GM19372 (cell line): ENCODE results near the gene MX2.
"Not testable (repeated sequence)": the region's sequence is repeated elsewhere in the genome, so short reads cannot be mapped to it uniquely, and the experiment has no call there.

Source experiments
- ATAC-seq: cut with Tn5 transposase; IDR thresholded peaks from one replicate; pipeline ENCODE4 v1.9.1; 2021; ENCODE audit warnings: mild to moderate bottlenecking, low read depth, moderate library complexity; ENCODE audit not compliant: unreplicated experiment

Gene MX2

GRCh38 chr21:41410361-41410760, 48.5 kb downstream of the MX2 start:
- ATAC-seq = no peak

- ATAC-seq = no peak
Measured at GRCh38 chr21:41410767-41411448, 49.1 kb downstream of the MX2 start.

GRCh38 chr21:41411449-41412089, 49.7 kb downstream of the MX2 start:
- ATAC-seq = no peak

- not testable (repeated sequence) for ATAC-seq
Measured at GRCh38 chr21:41417505-41417904, 55.7 kb downstream of the MX2 start.

GRCh38 chr21:41418393-41418792, 56.6 kb downstream of the MX2 start:
- no peak for ATAC-seq

GRCh38 chr21:41418956-41419680, 57.3 kb downstream of the MX2 start:
- ATAC-seq = no peak

GRCh38 chr21:41419921-41420862, 58.4 kb downstream of the MX2 start:
- ATAC-seq = peak; percentile 74

GRCh38 chr21:41420998-41421397, 59.2 kb downstream of the MX2 start:
- not testable (repeated sequence) for ATAC-seq

- no peak for ATAC-seq
Measured at GRCh38 chr21:41422546-41423304, 60.9 kb downstream of the MX2 start.

- ATAC-seq = not testable (repeated sequence)
Measured at GRCh38 chr21:41423305-41423636, 61.4 kb downstream of the MX2 start.

GRCh38 chr21:41425588-41425953, 63.7 kb downstream of the MX2 start:
- no peak for ATAC-seq

- peak; percentile 73 for ATAC-seq
Measured at GRCh38 chr21:41425954-41426675, 64.3 kb downstream of the MX2 start, which contains the start of gene MX1. MX1 (plus strand) TSS chr21:41426239; CDS start chr21:41432071, 5,832 bp downstream.

- ATAC-seq = no peak
Measured at GRCh38 chr21:41426676-41427404, 65.0 kb downstream of the MX2 start.

- ATAC-seq = no peak
Measured at GRCh38 chr21:41427556-41427955, 65.7 kb downstream of the MX2 start.

GRCh38 chr21:41428311-41428710, 66.5 kb downstream of the MX2 start:
- no peak for ATAC-seq

GRCh38 chr21:41428847-41429246, 67.0 kb downstream of the MX2 start:
- no peak for ATAC-seq

- no peak for ATAC-seq
Measured at GRCh38 chr21:41429305-41429704, 67.5 kb downstream of the MX2 start.

GRCh38 chr21:41429925-41430491, 68.2 kb downstream of the MX2 start:
- no peak for ATAC-seq
